Measurements from ENCODE around the gene RIMBP2. TPM values are rescaled to one million over a fixed set of nuclear protein-coding genes. Genes with fewer than 3 reads are reported as not detected.

Gene RIMBP2
- polyA plus RNA-seq, 1 donor (not counting 4 experiments of a cell fraction or from before 2014, with no cell fraction given) = 0.16 TPM

- no peak for TF ChIP-seq EZH2 (IDR thresholded peaks at IDR 0.05; ENCODE audit: low read length)
- TF ChIP-seq CTCF (optimal IDR thresholded peaks at IDR 0.05 in 1 of 3, IDR thresholded peaks at IDR 0.05 in 1 of 3, conservative IDR thresholded peaks at IDR 0.05 in 1 of 3; ENCODE audit: extremely low read depth in 1 of 3, insufficient read depth in 2 of 3, low read length in 3 of 3) = no peak
- Histone ChIP-seq H4K20me1 (ENCODE audit: control insufficient read depth, extremely low read depth, insufficient read depth, low read length) (no peaks in the 10 kb centered on the region), H3K9me1 (ENCODE audit: control insufficient read depth, extremely low read depth, insufficient read depth, low read length) (no peaks in the 10 kb centered on the region), H3K36me3 (ENCODE audit: control insufficient read depth in 2 of 2, extremely low read depth in 1 of 2, insufficient read depth in 2 of 2, low read length in 2 of 2) (no peaks in the 10 kb centered on the region), H2AFZ (ENCODE audit: control insufficient read depth, low read length) (no peak overlapping the region), H3K9ac (ENCODE audit: control insufficient read depth, extremely low read depth, insufficient read depth, low read length) (no peak overlapping the region), H3K9me3 (ENCODE audit: control insufficient read depth, low read depth, low read length) (no peaks in the 10 kb centered on the region), H3K4me2 (ENCODE audit: control insufficient read depth, extremely low read depth, insufficient read depth, low read depth, low read length) (no peak overlapping the region), H3K27me3 (ENCODE audit: control insufficient read depth, extremely low read depth, insufficient read depth, low read length) (no peaks in the 10 kb centered on the region), H3K27ac (ENCODE audit: control insufficient read depth, insufficient read depth, low read length) (no peak overlapping the region), H3K4me1 (ENCODE audit: control insufficient read depth, extremely low read depth, insufficient read depth, low read length) (no peaks in the 10 kb centered on the region), H3K79me2 (ENCODE audit: control insufficient read depth, insufficient read depth, low read length) (no peaks in the 10 kb centered on the region), H3K4me3 (ENCODE audit: control insufficient read depth in 2 of 3, extremely low read depth in 1 of 3, insufficient read depth in 2 of 3, low read depth in 1 of 3, low read length in 3 of 3) (no peak overlapping the region)
- dilution Hi-C loops (cut with MboI; ENCODE audit: extremely low pct_ligation_motif_present, low sequenced_read_pairs) = no loop called here
- no peak for DNase-seq (ENCODE audit: low read depth, low spot score)
- no peak for FAIRE-seq
These were observed 125.4 kb downstream of the RIMBP2 start for GRCh38 chr12:130590685-130591084.

GRCh38 chr12:130589540-130590317 is 126.4 kb downstream of the RIMBP2 start:
- Histone ChIP-seq H3K79me2 (ENCODE audit: control insufficient read depth, insufficient read depth, low read length) (no peaks in the 10 kb centered on the region), H3K27me3 (ENCODE audit: control insufficient read depth, extremely low read depth, insufficient read depth, low read length) (no peaks in the 10 kb centered on the region), H3K27ac (ENCODE audit: control insufficient read depth, insufficient read depth, low read length) (no peak overlapping the region), H3K4me3 (ENCODE audit: control insufficient read depth in 2 of 3, extremely low read depth in 1 of 3, insufficient read depth in 2 of 3, low read depth in 1 of 3, low read length in 3 of 3) (no peak overlapping the region), H2AFZ (ENCODE audit: control insufficient read depth, low read length) (no peak overlapping the region), H3K4me1 (ENCODE audit: control insufficient read depth, extremely low read depth, insufficient read depth, low read length) (no peaks in the 10 kb centered on the region), H3K4me2 (ENCODE audit: control insufficient read depth, extremely low read depth, insufficient read depth, low read depth, low read length) (no peak overlapping the region), H3K9ac (ENCODE audit: control insufficient read depth, extremely low read depth, insufficient read depth, low read length) (no peak overlapping the region), H3K9me1 (ENCODE audit: control insufficient read depth, extremely low read depth, insufficient read depth, low read length) (no peaks in the 10 kb centered on the region), H4K20me1 (ENCODE audit: control insufficient read depth, extremely low read depth, insufficient read depth, low read length) (no peaks in the 10 kb centered on the region), H3K9me3 (ENCODE audit: control insufficient read depth, low read depth, low read length) (no peaks in the 10 kb centered on the region), H3K36me3 (ENCODE audit: control insufficient read depth in 2 of 2, extremely low read depth in 1 of 2, insufficient read depth in 2 of 2, low read length in 2 of 2) (no peaks in the 10 kb centered on the region)
- dilution Hi-C loops (cut with MboI; ENCODE audit: extremely low pct_ligation_motif_present, low sequenced_read_pairs) = no loop called here
- no peak for TF ChIP-seq EZH2 (IDR thresholded peaks at IDR 0.05; ENCODE audit: low read length)
- DNase-seq (ENCODE audit: low read depth, low spot score) (no peak), FAIRE-seq (no peak)
